ENCODE data around the gene SLC1A4. TPM values are rescaled to one million over a fixed set of nuclear protein-coding genes. Genes with fewer than 3 reads are reported as not detected.
A peak's percentile ranks its signal among the peaks of the same experiment; 100 is the strongest.

SLC1A4 gene
- total and polyA plus RNA-seq, 8 donors: 10.9 to 72.7 (median 23.1) TPM

DNA sequence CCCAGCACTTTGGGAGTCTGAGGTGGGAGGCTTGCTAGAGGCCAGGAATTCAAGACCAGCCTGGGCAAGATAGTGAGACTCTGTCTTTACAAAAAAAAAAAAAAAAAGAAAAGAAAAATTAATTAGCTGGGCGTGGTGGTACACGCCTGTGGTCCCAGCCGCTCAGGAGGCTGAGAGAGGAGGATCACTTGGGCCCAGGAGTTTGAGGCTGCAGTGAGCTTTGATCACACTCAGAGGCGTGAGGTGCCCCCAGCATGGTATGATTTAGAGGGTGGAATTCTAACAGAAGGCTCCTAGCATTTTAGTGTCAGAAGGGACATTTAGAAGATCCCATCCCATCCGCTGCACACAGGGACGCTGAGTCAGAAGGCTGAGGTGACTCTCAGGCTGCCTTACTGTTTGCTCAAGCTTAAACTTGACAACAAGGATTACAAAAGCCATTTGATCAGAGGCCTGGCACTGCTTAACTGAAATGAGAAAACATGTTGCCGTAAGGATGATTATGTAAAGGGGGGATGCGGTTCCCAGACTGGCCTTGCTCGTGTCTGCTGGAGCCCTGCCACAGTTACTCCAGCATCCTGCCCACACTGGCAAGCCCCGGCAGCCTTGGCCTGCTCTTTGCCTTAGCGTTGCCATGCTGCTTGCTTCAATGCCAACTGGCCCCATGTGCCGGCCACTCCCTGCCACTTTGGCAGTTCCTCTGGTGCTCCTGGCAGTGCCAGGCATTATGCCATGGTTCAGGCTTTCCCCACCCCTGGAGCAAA, 45.6 kb upstream of the SLC1A4 start:
- DNase-seq: peak; percentile 45 to 68 (median 59)
- no peaks in the 10 kb centered on the region for H3K9me3 ChIP-seq
- no peaks in the 10 kb centered on the region for H3K27me3 ChIP-seq
- intact Hi-C loops (cut with DNase I): no loop called here
- no peaks in the 10 kb centered on the region for H3K36me3 ChIP-seq
- 61 to 62% methylated on average over 12 of the region's 12 CpGs for WGBS, 2 donors
- no peak overlapping the region for H3K4me3 ChIP-seq
- H3K27ac ChIP-seq: no peak overlapping the region
- peaks cover 0 to 3% (median 0%) of the 10 kb centered on the region in 3 donors for H3K4me1 ChIP-seq
- TF ChIP-seq, protein P1, sequence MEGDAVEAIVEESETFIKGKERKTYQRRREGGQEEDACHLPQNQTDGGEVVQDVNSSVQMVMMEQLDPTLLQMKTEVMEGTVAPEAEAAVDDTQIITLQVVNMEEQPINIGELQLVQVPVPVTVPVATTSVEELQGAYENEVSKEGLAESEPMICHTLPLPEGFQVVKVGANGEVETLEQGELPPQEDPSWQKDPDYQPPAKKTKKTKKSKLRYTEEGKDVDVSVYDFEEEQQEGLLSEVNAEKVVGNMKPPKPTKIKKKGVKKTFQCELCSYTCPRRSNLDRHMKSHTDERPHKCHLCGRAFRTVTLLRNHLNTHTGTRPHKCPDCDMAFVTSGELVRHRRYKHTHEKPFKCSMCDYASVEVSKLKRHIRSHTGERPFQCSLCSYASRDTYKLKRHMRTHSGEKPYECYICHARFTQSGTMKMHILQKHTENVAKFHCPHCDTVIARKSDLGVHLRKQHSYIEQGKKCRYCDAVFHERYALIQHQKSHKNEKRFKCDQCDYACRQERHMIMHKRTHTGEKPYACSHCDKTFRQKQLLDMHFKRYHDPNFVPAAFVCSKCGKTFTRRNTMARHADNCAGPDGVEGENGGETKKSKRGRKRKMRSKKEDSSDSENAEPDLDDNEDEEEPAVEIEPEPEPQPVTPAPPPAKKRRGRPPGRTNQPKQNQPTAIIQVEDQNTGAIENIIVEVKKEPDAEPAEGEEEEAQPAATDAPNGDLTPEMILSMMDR (IDR thresholded peaks at IDR 0.05): no peak
- ATAC-seq: peak; percentile 75 to 81 (median 79)
- no peak for FAIRE-seq

DNA sequence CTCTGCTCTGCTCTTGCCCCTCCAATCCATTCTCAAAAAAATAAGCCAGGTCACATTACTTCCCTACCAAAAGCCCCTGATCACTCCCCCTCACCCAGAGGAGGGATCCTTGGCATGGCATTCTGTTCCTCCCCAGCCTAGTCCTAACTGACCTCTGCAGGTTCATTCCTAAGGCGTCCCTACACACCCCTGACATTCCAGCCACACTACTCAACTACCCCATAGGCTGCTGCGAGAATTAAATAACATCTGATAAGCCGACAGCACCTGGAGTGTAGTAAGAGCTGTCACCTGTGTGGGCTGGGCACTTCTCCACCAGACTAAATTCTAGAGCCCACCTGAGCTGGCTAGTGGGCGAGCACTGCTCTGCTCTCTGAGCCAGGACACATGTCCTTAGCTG, 44.7 kb upstream of the SLC1A4 start:
- FAIRE-seq (no peak), ATAC-seq (no peak), DNase-seq (no peak)
- no peak overlapping the region for H3K4me3 ChIP-seq
- 65 to 70% methylated on average over 4 of the region's 4 CpGs for WGBS, 2 donors
- no peak overlapping the region for H3K27ac ChIP-seq
- intact Hi-C loops (cut with DNase I): no loop called here
- H3K27me3 ChIP-seq: no peaks in the 10 kb centered on the region
- peaks cover 0 to 3% (median 0%) of the 10 kb centered on the region in 3 donors for H3K4me1 ChIP-seq
- TF ChIP-seq, protein P1 (IDR thresholded peaks at IDR 0.05): no peak
- no peaks in the 10 kb centered on the region for H3K9me3 ChIP-seq
- H3K36me3 ChIP-seq: no peaks in the 10 kb centered on the region

DNA sequence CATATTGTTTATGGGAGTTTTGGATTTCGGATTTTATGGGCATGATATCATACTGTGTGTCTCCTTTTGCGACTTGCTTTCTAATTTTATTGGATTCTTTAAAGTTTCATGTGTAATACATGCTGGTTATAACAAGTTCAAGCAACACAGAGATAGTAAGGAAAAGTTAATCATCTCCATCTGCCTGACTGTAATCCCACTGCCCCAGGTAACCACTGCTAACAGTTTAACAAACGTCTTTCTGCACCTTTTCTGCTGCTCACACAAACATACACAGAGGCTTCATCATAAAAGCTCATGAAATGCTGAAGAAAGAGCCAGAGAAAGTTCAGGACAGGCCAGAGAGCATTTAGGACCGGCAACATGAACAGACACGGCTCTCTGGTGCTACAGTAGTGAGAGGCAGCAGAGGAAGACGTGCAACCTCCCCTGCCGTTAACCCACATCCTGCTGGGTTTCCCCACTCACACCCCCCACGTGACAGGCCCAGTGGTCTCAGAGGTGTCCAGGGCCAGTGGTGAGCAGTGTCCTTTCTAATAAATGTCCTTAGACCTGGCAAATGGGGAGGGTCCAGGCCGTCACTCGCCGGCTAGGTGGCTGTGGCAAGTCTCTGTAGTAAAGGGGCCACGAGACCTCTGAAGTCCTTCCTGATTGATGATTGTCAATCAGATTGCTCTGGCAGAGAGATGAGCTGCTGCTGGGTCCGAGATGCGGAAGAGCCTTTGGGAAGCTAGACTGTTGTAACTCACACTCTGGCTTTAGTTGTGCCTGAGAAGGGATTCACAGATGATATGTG, 43.0 kb upstream of the SLC1A4 start:
- Histone ChIP-seq H3K4me1 (peaks cover 0 to 3% (median 0%) of the 10 kb centered on the region in 3 donors), H3K4me3 (no peak overlapping the region), H3K27ac (no peak overlapping the region), H3K9me3 (no peaks in the 10 kb centered on the region), H3K27me3 (no peaks in the 10 kb centered on the region), H3K36me3 (no peaks in the 10 kb centered on the region)
- FAIRE-seq: no peak
- WGBS, 2 donors: 76 to 77% methylated on average over 14 of the region's 14 CpGs
- no peak for DNase-seq
- TF ChIP-seq, protein P1 (IDR thresholded peaks at IDR 0.05): no peak
- intact Hi-C loops (cut with DNase I): no loop called here
- peak in 1 of 4 donors; percentile 45 for ATAC-seq

- Histone ChIP-seq H3K27me3 (no peaks in the 10 kb centered on the region), H3K4me3 (no peak overlapping the region), H3K36me3 (no peaks in the 10 kb centered on the region), H3K4me1 (peaks cover 0 to 3% (median 0%) of the 10 kb centered on the region in 3 donors), H3K9me3 (no peaks in the 10 kb centered on the region), H3K27ac (no peak overlapping the region)
- ATAC-seq (no peak), FAIRE-seq (no peak), DNase-seq (no peak)
- intact Hi-C loops (cut with DNase I): no loop called here
- TF ChIP-seq, protein P1 (IDR thresholded peaks at IDR 0.05): no peak
Measured at GRCh38 chr2:64946769-64947247, 42.4 kb upstream of the SLC1A4 start.

Data from pancreas (tissue), 10 donors.